GM12872 (cell line): ENCODE data around the gene SLC28A1.

Source experiments
- TF ChIP-seq, protein P1 (sequence below): IDR thresholded peaks from 3 replicates; pipeline ENCODE4 v1.5.1; 2011; ENCODE audit warnings: low read depth, mild to moderate bottlenecking, low read length, moderate library complexity; ENCODE audit not compliant: insufficient read depth

Gene SLC28A1

GRCh38 chr15:84956199-84956598, 71.7 kb downstream of the SLC28A1 start:
- TF ChIP-seq, protein P1, sequence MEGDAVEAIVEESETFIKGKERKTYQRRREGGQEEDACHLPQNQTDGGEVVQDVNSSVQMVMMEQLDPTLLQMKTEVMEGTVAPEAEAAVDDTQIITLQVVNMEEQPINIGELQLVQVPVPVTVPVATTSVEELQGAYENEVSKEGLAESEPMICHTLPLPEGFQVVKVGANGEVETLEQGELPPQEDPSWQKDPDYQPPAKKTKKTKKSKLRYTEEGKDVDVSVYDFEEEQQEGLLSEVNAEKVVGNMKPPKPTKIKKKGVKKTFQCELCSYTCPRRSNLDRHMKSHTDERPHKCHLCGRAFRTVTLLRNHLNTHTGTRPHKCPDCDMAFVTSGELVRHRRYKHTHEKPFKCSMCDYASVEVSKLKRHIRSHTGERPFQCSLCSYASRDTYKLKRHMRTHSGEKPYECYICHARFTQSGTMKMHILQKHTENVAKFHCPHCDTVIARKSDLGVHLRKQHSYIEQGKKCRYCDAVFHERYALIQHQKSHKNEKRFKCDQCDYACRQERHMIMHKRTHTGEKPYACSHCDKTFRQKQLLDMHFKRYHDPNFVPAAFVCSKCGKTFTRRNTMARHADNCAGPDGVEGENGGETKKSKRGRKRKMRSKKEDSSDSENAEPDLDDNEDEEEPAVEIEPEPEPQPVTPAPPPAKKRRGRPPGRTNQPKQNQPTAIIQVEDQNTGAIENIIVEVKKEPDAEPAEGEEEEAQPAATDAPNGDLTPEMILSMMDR = no peak

- TF ChIP-seq, protein P1 = no peak
These were observed 76.1 kb downstream of the SLC28A1 start for GRCh38 chr15:84960391-84961113.

DNA sequence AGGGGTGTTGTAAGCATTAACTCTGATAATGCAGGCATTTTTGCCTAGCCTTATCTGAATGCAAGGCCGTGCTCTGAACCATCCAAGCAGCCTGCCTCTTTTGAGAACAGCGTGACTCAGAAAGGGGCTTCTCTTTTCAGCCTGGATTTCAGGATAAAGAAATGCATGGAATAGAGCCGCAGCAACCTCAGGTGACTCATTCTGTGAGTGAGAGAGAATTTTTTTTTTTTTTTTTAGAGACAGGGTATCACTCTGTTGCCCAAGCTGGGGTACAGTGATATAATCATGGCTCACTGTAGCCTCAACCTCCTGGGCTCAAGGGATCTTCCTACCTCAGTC, 76.6 kb downstream of the SLC28A1 start:
- TF ChIP-seq, protein P1 = no peak

GRCh38 chr15:84961707-84962106, 77.2 kb downstream of the SLC28A1 start:
- TF ChIP-seq, protein P1 = no peak

DNA sequence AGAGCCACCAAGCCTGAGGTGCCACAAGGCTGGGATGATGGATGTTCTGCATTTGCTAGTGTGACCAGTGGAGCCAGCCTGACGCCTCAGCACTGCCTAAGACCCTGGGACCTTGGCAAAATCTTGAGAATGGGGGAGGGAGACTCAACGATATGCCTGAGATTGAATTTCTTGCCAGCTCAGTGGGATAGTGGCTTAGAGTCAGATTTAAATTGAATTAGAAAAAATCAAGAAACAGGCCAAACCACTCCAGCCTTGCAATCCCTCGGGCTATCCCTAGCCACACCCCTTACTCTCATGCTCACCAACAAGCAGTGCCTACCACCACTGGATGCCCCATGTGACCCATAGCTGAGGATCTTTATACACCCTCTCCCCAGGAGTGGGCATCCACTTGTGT, 78.5 kb downstream of the SLC28A1 start:
- TF ChIP-seq, protein P1 = no peak

DNA sequence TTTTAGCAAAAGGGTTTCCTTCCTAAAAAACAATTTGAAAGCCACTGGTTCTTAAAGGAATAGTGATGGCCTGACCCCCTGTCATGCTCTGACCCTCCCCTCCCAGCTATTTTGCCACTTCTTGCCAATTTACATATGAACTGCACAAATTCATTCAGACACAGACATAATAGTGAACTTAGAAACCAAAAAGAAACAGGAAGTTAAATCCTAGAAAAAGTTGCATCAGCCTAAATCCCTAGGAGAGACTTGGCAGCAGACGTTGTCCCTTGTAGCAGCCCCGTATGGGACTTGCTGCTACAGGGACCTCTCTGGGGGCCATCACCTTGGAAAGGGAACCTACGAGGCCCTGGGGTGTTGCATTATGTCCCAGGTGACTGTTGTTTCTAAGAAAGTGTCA, 82.9 kb downstream of the SLC28A1 start:
- TF ChIP-seq, protein P1 = no peak

GRCh38 chr15:84968301-84968700, 83.8 kb downstream of the SLC28A1 start:
- TF ChIP-seq, protein P1 = no peak
